ENCODE data around the gene APLNR.
"Not testable (repeated sequence)": the region's sequence is repeated elsewhere in the genome, so short reads cannot be mapped to it uniquely, and the experiment has no call there.

The APLNR gene

DNA sequence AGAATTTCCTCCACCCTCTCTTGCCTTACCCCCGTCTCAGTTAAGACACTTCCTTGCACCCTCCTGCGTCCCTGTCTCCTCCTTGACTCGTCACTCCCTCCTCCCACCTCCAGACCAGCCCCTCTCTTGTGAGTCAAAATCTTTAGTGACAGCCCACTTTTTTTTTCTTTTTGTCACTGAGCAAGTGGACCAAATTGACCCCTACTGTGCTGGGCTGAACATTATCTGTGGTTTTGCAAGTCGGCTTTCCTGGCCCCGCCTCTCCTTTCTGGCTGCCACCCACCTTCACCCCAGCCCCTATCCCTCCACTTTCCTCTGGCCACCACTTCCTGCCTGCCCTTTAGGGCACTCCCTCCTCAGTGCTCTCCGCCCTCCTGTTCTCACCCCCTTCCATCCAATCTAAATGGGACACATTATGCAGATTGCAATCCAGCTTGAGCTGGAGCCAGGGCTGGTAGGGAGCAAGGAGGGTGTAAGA, at the start of gene APLNR:
Gene APLNR, minus strand, starts transcription at position 47 of the 478 bp plus-strand sequence. CDS start 246 bp downstream, outside the sequence.
- DNase-seq = no peak

DNA sequence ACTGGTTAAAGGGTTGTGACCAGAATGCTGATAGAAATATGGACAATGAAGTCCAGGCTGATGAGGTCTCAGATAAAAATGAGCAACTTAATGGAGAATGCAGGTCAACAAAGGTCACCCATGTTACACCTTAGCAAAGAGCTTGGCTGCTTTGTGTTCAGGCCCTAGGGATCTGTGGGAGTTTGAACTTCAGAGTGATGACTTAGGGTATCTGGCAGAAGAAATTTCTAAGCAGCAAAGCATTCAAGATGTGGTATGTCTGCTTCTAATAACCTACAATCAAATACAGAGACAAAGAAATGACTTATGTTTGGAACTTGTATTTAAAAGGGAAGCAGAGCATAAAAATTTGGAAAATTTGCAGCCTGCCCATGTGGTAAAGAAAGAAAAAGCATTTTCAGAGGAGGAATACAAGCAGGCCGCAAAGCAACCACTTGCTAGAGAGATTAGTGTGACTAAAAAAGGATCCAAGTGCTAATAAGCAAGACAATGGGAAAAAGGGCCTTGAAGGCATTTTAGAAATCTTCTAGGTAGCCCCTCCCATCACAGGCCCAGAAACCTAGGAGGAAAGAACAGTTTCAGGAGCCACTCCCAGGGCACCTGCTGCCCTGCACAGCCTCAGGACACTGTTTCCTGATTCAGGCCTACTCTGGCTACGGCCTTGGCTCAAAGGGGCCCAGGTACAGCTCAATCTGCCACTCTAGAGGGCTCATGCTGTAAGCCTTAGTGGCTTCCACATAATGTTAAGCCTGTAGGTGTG, 46.4 kb upstream of the APLNR start:
- no peak for DNase-seq

DNA sequence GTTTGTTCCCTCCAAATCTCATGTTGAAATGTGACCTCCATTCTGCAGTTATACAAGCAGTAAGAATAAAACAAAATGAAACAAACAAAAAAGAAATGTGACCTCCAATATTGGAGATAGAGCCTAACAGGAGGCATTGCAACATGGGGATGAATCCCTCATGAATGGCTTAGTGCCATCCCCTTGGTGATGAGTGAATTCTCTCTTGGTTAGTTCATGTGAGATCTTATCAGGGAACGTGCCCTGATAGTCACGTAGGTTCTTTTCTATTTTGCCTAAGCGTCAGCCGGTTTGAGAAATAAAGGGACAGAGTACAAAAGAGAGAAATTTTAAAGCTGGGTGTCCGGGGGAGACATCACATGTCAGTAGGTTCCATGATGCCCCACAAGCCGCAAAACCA, 44.5 kb upstream of the APLNR start:
- not testable (repeated sequence) for DNase-seq

GRCh38 chr11:57279116-57279515, 42.1 kb upstream of the APLNR start:
- DNase-seq = no peak

GRCh38 chr11:57278721-57279095, 41.7 kb upstream of the APLNR start:
- no peak for DNase-seq

DNA sequence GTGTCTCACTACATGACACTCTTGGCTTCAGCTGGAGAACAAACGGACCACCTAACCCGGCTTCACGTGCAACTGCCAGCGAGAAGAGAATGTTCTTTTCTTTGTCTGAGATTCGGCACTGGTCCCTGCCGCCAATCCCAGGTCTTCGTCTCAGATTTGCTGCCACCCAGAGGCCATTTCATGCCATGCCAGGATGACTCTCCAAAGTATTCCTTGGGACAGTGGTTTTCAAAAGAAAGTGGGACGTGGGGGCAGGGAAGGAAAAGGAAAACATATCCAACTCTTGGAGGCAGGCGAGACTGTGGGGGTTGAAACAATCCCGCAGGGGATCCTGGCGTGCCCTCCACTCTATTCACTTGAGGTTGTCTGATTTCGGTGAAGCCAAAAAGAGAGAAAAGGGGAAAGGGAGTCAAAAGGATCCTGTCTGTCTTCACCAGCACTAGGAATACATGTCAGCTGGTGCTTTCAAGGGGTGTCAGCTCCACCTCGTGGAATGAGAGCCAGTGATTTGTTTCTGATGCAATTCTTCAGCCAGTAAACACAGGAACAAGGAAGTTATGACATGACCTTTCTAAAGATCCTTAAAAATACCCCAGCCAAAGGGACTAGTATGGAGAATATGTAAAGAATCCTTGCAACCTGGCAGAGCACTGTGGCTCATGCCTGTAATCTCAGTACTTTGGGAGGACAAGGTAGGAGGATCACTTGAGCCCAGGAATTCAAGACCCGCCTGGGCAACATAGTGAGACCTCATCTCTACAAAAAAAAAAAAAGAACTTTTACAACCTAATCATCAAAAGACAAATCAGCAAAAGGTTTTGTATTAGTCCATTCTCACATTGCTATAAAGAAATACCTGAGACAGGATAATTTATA, 41.0 kb upstream of the APLNR start:
- DNase-seq = no peak

DNA sequence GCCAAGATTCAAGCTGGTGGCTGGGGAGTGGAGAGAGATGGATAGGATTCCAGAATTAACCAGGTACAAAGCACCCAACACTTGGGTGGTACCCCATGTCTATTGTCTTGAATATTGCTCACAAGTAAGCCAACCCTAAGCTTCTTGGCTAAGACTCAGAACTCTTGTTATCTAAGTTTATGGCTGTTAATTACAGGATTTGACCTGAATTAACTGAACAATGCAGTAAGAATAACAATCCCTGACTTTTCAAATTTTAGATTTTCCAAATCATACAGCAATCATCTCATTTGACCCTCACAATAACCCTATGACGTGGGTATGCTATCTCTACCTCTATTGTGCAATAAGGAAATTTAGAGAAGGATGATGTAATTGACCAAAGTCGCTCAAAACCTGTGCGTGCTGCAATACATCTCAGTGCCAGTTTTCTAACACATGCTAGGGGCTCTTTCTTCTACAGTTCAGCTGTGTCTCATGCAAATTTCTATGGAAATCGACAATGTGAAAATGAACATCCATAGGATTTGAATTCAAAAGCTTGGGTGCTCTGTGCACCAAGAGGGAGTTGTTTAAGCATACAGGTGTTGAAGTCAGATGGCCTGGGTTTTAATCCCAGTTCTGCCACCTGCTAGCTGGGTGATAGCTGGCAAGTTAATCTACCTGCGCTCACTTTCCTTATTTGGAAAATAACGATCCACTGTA, 40.1 kb upstream of the APLNR start:
- DNase-seq = no peak

- no peak for DNase-seq
These were observed 39.3 kb upstream of the APLNR start for GRCh38 chr11:57276169-57276970.

- no peak for DNase-seq
These were observed 38.5 kb upstream of the APLNR start for GRCh38 chr11:57275582-57275981.

- DNase-seq = no peak
These were observed 38.0 kb upstream of the APLNR start for GRCh38 chr11:57274904-57275498.

DNA sequence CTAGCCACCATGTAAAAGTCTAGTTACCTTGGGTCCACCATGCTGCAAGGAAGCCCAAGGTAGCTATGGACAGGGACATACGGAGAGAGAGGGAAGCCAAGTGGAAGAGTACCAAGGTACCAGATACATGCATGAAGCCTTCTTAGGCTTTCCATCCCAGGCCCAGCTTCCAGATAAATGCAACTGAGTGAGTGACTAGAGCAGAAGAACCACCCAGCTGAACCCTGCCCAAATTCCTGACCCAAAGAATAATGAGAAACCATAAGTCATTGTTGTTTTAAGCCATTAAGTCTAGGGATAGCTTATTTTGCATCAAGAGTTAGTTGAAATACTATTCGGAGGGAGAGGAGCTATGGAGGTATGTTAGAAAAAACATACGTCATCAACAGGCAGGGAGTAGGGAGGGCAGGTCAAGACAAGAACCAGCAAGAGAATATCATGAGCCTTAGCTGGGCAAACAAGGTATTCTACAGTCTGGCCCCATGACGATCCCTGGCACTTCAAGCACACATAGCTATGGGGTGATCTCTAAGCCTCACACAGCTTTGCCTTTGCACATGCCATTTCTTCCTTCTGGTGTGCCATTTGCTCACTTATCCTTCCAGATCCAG, 36.5 kb upstream of the APLNR start:
- no peak for DNase-seq

DNA sequence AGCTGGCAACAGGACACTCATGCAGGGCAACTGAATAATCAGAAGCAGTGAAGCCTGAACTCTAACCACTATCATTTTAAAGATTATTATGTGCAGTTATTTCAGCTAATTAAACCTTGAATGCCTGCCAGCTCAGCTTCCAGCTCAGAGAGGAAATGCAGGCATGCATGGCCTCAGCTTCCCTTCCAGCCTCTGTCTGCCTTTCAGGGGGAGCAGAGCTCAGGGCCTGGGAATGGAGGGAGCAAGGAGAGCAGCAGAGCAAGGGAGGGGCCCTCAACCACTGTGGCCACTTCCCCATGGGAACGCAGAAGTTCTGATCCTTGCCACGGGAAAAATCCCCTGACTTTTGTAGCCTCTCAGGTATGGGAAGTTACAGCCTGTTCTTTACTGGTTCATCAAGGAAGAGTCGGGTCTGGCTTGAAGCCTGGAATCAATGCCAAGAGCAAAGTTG, 32.5 kb upstream of the APLNR start:
- no peak for DNase-seq

DNA sequence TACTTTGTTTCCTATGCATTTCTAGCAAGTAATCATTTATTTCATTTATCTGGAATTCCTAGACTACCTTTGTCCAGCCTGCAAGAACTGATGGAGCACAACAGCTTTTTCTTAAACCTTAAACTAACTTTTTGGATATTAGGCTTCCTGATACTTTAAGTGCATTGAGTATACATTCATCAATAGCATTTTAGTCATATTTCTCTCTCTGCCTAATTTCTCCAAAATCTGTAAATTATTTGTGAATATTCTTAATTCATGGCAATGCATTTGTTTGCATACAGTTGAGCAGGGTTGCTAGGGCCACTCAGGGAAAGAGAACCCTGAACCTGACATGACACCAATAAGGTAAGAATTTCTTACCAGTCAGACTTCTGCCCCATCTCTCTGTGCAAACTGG, 29.1 kb upstream of the APLNR start:
- no peak for DNase-seq

GRCh38 chr11:57263351-57263750, 26.3 kb upstream of the APLNR start:
- no peak for DNase-seq

GRCh38 chr11:57262157-57262556, 25.1 kb upstream of the APLNR start:
- no peak for DNase-seq

GRCh38 chr11:57260937-57261783, 24.1 kb upstream of the APLNR start:
- DNase-seq = no peak

DNA sequence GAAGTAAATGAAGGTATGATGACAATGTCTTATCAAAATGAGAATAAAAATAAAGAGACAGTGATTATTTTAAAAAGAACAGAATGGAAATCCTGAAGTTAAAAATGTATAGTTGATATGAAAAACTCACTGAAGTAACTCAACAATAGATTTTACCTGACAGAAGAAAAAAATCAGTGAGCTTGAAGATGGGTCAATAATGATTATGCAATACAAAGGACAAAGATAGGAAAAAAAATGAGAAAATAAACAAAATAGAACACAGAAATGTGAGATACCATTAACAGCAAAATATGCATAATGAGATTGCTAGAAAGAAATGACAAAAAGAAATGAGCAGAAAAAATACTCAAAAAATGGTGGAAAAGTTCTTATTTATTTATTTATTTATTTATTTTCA, 19.1 kb upstream of the APLNR start:
- DNase-seq = no peak

GRCh38 chr11:57255618-57256017, 18.6 kb upstream of the APLNR start:
- DNase-seq = no peak

GRCh38 chr11:57254631-57255030, 17.6 kb upstream of the APLNR start:
- no peak for DNase-seq

GRCh38 chr11:57251491-57252104, 14.5 kb upstream of the APLNR start:
- DNase-seq = no peak
